Activated CD4-positive, alpha-beta memory T cell treated with anti-CD3 and anti-CD28 coated beads for 36 hours (primary cell): ENCODE measurements around the gene SF3B1. TPM values are rescaled to one million over a fixed set of nuclear protein-coding genes. Genes with fewer than 3 reads are reported as not detected.
"Not testable (repeated sequence)": the region's sequence is repeated elsewhere in the genome, so short reads cannot be mapped to it uniquely, and the experiment has no call there.

ENCODE experiments used
- CTCF ChIA-PET: fragments of 350-600 bp; sonication (Branson Sonifier 250); formaldehyde crosslinking; loops from one replicate; lab custom pipeline; 2021; ENCODE audit warnings: antibody characterized with exemption, inconsistent platforms; lab: Charles Lee
- POLR2A ChIA-PET: fragments of 350-600 bp; sonication (Branson Sonifier 250); formaldehyde crosslinking; loops from one replicate; lab custom pipeline; 2021; ENCODE audit warnings: antibody characterized with exemption; lab: Charles Lee
- DNase-seq: peaks from one replicate; pipeline ENCODE4 v3.0.0-alpha.2; 2020
- H3K27ac Mint-ChIP-seq: one replicate; pipeline ENCODE4 v1.8.0; 2021; ENCODE audit warnings: mixed read lengths
- H3K27me3 Mint-ChIP-seq: one replicate; pipeline ENCODE4 v1.8.0; 2021; ENCODE audit warnings: mixed read lengths
- H3K36me3 Mint-ChIP-seq: one replicate; pipeline ENCODE4 v1.8.0; 2021; ENCODE audit warnings: mixed read lengths
- H3K4me1 Mint-ChIP-seq: one replicate; pipeline ENCODE4 v1.8.0; 2021; ENCODE audit warnings: low read depth, mixed read lengths
- H3K4me3 Mint-ChIP-seq: one replicate; pipeline ENCODE4 v1.8.0; 2021; ENCODE audit warnings: mild to moderate bottlenecking, mixed read lengths
- H3K9me3 Mint-ChIP-seq: one replicate; pipeline ENCODE4 v1.8.0; 2021; ENCODE audit warnings: mixed read lengths
- intact Hi-C: fragments of 100-400 bp; cut with micrococcal nuclease; formaldehyde crosslinking; loops from one replicate; pipeline ENCODE4 v1.15.1; 2023
- total RNA-seq, 2 experiments: library from RNA; stranded (reverse); gene quantifications; one replicate each; pipeline ENCODE4 v1.2.3, GENCODE V29; 2021

Gene SF3B1
- total RNA-seq, 2 experiments from 2014 or later, result 228 to 245 TPM

GRCh38 chr2:197356136-197356535, 78.7 kb downstream of the SF3B1 start:
- intact Hi-C loops, result loop anchor here (5.0 kb wide), 2 partner anchors 44 to 164 kb away; partner anchors contain the start of gene ANKRD44
- no peak overlapping the region for H3K27ac Mint-ChIP-seq
- ChIA-PET POLR2A (interaction anchor here (1.1 kb wide), 1 partner anchor 29 kb away, joined by 3 read pairs; no protein-coding TSS in a partner anchor), CTCF (interaction anchor here (1.3 to 1.8 kb wide), 3 partner anchors 11 to 344 kb away, joined by 4 to 9 read pairs (median 8); no protein-coding TSS in a partner anchor)
- no peaks in the 10 kb centered on the region for H3K27me3 Mint-ChIP-seq
- H3K36me3 Mint-ChIP-seq, result no peaks in the 10 kb centered on the region
- H3K4me1 Mint-ChIP-seq, result peaks cover 39% of the 10 kb centered on the region
- no peaks in the 10 kb centered on the region for H3K9me3 Mint-ChIP-seq
- DNase-seq, result no peak
- H3K4me3 Mint-ChIP-seq, result no peak overlapping the region

GRCh38 chr2:197354169-197354558, 80.7 kb downstream of the SF3B1 start:
- ChIA-PET CTCF (interaction anchor here (0.6 to 1.8 kb wide), 4 partner anchors 9 to 241 kb away, joined by 3 to 8 read pairs (median 4); no protein-coding TSS in a partner anchor), POLR2A (no interaction called here)
- no peaks in the 10 kb centered on the region for H3K36me3 Mint-ChIP-seq
- intact Hi-C loops, result no loop called here
- H3K4me3 Mint-ChIP-seq, result no peak overlapping the region
- H3K27me3 Mint-ChIP-seq, result no peaks in the 10 kb centered on the region
- H3K4me1 Mint-ChIP-seq, result peaks cover 32% of the 10 kb centered on the region
- no peak for DNase-seq
- no peaks in the 10 kb centered on the region for H3K9me3 Mint-ChIP-seq
- no peak overlapping the region for H3K27ac Mint-ChIP-seq

GRCh38 chr2:197353393-197354168, 81.2 kb downstream of the SF3B1 start:
- intact Hi-C loops, result no loop called here
- H3K9me3 Mint-ChIP-seq, result no peaks in the 10 kb centered on the region
- POLR2A ChIA-PET, result no interaction called here

GRCh38 chr2:197349699-197350098, 85.1 kb downstream of the SF3B1 start:
- Mint-ChIP-seq H3K27me3 (no peaks in the 10 kb centered on the region), H3K4me3 (no peak overlapping the region), H3K4me1 (peaks cover 14% of the 10 kb centered on the region), H3K36me3 (no peaks in the 10 kb centered on the region), H3K27ac (no peak overlapping the region), H3K9me3 (no peaks in the 10 kb centered on the region)
- ChIA-PET POLR2A (no interaction called here), CTCF (interaction anchor here (1.6 kb wide), 1 partner anchor 236 kb away, joined by 4 read pairs; no protein-coding TSS in a partner anchor)
- DNase-seq, result no peak
- intact Hi-C loops, result no loop called here

More at GRCh38 chr2:197353393-197354168, 81.2 kb downstream of the SF3B1 start:
- Mint-ChIP-seq H3K4me3 (no peak overlapping the region), H3K36me3 (no peaks in the 10 kb centered on the region), H3K27ac (no peak overlapping the region), H3K4me1 (peaks cover 26% of the 10 kb centered on the region), H3K27me3 (no peaks in the 10 kb centered on the region)
- DNase-seq, result no peak
- CTCF ChIA-PET, result interaction anchor here (0.6 to 1.4 kb wide), 3 partner anchors 44 to 240 kb away, joined by 3 to 5 read pairs (median 3); no protein-coding TSS in a partner anchor

GRCh38 chr2:197348721-197349360, 86.0 kb downstream of the SF3B1 start:
- no peaks in the 10 kb centered on the region for H3K27me3 Mint-ChIP-seq
- H3K27ac Mint-ChIP-seq, result no peak overlapping the region
- H3K4me3 Mint-ChIP-seq, result no peak overlapping the region
- ChIA-PET POLR2A (no interaction called here), CTCF (no interaction called here)
- H3K9me3 Mint-ChIP-seq, result no peaks in the 10 kb centered on the region
- no peaks in the 10 kb centered on the region for H3K36me3 Mint-ChIP-seq
- intact Hi-C loops, result no loop called here
- DNase-seq, result no peak
- H3K4me1 Mint-ChIP-seq, result peaks cover 15% of the 10 kb centered on the region

GRCh38 chr2:197345846-197346370, 88.9 kb downstream of the SF3B1 start:
- DNase-seq, result no peak
- no peaks in the 10 kb centered on the region for H3K27me3 Mint-ChIP-seq
- CTCF ChIA-PET, result interaction anchor here (1.3 to 1.6 kb wide), 2 partner anchors 9 to 232 kb away, joined by 3 to 8 read pairs; no protein-coding TSS in a partner anchor
- no peak overlapping the region for H3K4me3 Mint-ChIP-seq
- H3K9me3 Mint-ChIP-seq, result no peaks in the 10 kb centered on the region
- H3K36me3 Mint-ChIP-seq, result no peaks in the 10 kb centered on the region
- POLR2A ChIA-PET, result no interaction called here
- peaks cover 14% of the 10 kb centered on the region for H3K4me1 Mint-ChIP-seq
- H3K27ac Mint-ChIP-seq, result no peak overlapping the region
- intact Hi-C loops, result no loop called here

GRCh38 chr2:197343968-197344367, 90.9 kb downstream of the SF3B1 start:
- intact Hi-C loops, H3K9me3 Mint-ChIP-seq, CTCF ChIA-PET, DNase-seq, H3K27me3 Mint-ChIP-seq, H3K4me3 Mint-ChIP-seq, H3K27ac Mint-ChIP-seq, POLR2A ChIA-PET, H3K36me3 Mint-ChIP-seq: not testable (repeated sequence)
- H3K4me1 Mint-ChIP-seq, result peaks cover 22% of the 10 kb centered on the region

- no peaks in the 10 kb centered on the region for H3K36me3 Mint-ChIP-seq
- DNase-seq, result no peak
- H3K4me3 Mint-ChIP-seq, result no peak overlapping the region
- H3K27me3 Mint-ChIP-seq, result no peaks in the 10 kb centered on the region
- POLR2A ChIA-PET, result no interaction called here
- CTCF ChIA-PET, result no interaction called here
- intact Hi-C loops, result no loop called here
- H3K27ac Mint-ChIP-seq, result no peak overlapping the region
- no peaks in the 10 kb centered on the region for H3K9me3 Mint-ChIP-seq
- peaks cover 22% of the 10 kb centered on the region for H3K4me1 Mint-ChIP-seq
Observed at GRCh38 chr2:197340591-197340990, 94.2 kb downstream of the SF3B1 start.

Other genes with a start within 250 kb of the SF3B1 start
- 100 to 1,000 TPM; 123 to 125 TPM for gene ANKRD44, start 124.2 kb downstream of the SF3B1 start, total RNA-seq
- gene COQ10B, start 18.5 kb upstream of the SF3B1 start, total RNA-seq, result 10 to 100 TPM; 21.5 TPM
- 100 to 1,000 TPM; 839 to 853 TPM for gene HSPD1, start 64.8 kb upstream of the SF3B1 start, total RNA-seq
- 100 to 1,000 TPM; 282 to 283 TPM for gene HSPE1, start 65.4 kb upstream of the SF3B1 start, total RNA-seq
- gene MOB4, start 81.0 kb upstream of the SF3B1 start, total RNA-seq, result 10 to 100 TPM; 18.9 to 19.5 TPM
- gene RFTN2, start 240.6 kb upstream of the SF3B1 start, total RNA-seq, result not detected